ENCODE results near the gene ASF1A.
A peak's percentile ranks its signal among the peaks of the same experiment; 100 is the strongest.

Gene ASF1A

DNA sequence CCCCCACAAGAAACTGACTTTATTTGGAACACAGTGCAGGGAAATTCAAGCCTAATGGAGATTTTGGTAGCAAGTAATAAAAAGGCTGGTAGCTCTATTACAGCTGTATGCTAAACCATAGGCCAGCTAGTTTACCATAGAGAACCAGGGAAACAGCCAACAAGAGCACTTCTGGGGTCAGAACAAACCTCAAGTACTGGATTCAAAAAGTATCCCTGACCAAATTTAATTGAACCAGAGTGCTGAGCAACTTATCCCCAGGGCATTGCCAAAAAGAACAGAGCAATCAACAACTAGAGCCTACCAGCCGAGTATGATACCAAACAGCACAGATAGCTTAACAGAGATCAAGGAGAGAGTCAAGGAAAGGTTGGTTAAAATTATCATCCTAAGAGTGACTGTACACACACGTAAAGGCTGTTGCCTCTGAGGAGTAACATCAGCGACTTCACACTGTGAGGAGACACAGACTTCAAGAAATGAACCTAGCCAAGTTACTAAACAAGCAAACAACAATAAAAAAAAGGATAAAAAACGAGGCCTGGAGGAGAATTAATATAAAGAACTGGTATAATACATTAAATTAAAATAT, 11.5 kb upstream of the ASF1A start:
- DNase-seq, result no peak

DNA sequence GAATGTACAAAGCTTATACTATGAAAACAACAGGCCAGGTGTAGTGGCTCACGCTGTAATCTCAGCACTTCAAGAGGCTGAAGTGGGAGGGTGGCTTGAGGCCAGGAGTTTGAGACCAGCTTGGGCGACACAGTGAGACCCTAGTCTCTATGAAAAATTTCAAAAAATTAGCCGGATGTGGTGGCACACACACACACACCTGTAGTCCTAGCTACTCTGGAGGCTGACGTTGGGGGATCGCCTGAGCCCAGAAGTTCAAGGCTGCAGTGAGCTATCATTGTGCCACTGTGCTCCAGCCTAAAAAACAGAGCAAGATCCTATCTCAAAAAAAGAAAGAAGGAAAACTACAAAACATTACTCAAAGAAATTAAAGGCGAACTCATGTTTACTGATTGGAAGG, 7.3 kb upstream of the ASF1A start:
- DNase-seq, result peak; percentile 40

GRCh38 chr6:118889163-118889562, 4.8 kb upstream of the ASF1A start:
- peak; percentile 24 for DNase-seq

DNA sequence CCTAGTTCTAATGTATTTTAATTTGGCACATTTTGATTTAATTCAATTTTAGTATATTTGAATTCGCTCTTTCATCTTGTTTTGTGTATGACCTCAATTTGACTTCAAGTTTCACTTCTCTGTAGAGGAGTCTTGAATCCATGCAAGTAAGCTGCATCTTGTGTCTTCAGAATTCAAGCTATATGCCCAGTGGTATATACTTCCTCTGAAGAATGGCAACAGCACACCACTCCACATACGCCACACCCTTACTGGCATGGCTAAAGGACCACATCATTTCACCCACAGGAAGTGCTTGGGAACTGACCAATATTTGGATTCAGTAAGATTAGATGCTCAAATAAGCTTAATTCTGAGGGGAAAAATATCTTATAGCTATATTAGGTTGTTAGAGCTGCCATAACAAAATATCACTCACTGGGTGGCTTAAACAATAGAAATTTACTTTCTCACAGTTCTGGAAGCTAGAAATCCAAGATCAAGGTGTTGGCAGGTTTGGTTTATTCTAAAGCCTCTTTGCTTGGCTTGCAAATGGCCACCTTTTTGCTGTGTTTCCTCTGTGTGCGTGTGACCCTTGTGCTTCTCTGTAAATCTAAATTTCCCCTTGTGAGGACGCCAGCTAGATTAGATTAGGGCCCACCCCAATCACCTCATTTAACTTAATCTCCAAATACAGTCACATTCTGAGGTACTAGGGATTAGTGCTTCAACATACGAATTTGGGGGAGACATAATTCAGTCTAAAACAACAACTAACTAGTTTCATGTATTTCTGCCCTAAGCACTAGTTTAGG, 2.8 kb upstream of the ASF1A start:
- no peak for DNase-seq

GRCh38 chr6:118892355-118892991, 1.5 kb upstream of the ASF1A start:
- DNase-seq, result no peak

DNA sequence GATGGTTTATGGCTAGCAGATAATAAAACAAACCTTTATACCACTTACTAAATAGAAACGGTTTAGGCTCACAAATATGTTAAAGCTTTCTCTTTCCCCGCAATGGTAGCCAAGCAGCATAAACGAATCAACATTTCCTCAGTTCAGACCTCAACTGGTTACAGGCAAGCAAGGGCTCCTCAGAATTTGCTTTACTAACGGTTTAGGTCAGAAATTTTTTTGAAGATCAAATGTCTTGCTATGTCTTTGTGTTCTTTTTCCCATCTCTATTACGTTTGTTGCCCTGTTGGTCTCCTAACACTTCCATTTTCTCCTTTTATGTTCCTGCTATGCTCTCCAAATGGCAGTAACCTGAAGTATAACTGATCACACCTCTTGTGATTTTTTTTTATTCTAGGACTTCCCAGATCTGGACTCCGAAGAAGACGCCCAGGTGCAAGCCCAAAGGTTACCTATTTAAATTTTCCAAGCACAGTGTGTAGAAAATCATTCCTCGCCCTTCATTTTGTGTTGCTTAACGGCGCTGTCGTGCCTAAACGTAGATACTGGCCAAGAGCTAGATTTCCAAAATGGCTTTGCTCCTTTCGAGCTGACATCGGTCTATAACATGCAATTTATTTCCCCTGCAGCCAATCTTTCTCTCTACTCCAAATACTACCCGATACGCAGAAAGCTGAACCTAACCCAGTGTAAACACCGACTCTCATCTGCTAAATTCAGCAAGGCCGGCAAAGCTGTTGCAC, 717 bp upstream of the ASF1A start:
- peak; percentile 74 for DNase-seq

- peak; percentile 40 for DNase-seq
Measured at GRCh38 chr6:118894425-118895260, 691 bp downstream of the ASF1A start.

- DNase-seq, result no peak
Measured at GRCh38 chr6:118895261-118895560, 1.3 kb downstream of the ASF1A start.

GRCh38 chr6:118895859-118896258, 1.9 kb downstream of the ASF1A start:
- no peak for DNase-seq

- DNase-seq, result no peak
Measured at GRCh38 chr6:118896339-118897136, 2.6 kb downstream of the ASF1A start.

DNA sequence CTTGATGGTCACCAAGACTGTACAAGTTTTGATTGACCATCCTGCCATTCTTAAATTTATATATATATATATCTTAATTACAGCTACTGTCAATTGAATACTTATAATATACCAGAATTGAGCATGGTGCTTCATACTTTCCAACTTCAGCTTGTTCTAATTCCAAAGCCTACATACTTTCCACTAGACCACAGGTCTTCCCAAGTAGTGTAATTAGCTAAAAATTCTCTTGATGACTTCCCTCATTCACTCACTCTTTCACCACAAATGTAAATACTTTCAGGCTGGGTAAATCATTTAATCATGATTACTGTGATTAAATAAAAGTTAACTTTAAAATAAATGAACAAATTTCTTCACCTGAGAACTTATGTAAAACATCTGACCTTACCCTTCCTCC, 3.4 kb downstream of the ASF1A start:
- DNase-seq, result no peak

DNA sequence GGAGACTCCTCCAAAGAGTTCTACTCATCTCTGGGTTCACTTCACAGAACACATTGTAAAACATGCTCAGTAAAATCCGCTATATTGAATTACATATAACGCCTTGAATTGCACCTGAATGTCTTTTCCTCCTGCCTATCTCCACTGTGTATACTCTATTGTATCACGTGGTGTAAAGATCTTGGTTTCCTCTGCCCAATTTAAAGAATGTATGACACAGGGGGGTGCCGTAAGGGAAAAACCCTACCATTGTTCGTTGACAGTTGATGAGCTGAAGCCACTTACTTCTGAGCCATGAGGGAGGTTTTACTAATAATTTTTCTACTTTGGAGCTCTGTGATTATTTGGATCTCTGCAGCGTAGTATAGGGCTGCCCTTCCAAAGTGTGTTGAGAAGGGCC, 6.0 kb downstream of the ASF1A start:
- no peak for DNase-seq

DNA sequence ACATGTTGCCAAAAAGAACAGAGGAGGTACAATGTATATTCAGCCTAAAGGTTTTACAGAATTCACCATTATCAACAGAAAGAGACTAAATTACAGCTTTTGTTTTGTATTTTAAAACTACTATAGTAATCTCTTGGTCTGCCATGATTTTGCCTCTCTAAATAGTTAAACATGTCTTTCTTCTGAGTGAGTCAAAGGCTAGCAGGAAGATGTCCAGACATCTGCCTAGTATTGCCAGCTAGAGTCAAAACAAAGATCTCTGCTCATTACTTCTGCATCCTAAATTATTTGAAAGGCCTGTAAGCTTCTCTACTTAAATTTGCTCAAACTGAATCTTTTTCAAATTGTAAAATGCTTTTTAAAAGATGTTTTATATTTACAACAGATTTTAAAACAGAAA, 8.8 kb downstream of the ASF1A start:
- DNase-seq, result no peak

DNA sequence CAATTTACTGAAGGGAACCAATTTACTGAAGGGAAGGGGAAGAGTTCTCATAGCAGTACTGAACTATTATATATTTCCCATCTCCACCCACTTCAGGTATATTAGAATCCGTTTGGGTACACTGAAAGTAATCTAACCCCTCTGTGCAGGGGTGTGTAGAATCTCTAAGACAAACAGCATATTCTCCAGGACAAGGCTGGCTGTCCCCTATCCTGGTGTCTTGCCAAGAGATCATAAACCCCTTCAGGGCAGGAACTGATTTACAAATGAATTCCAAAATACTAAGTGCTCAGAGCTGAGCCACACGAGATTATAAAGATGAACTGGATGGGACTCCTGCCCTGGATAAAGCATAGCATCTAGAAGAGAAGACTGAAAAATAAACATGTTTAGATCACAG, 9.2 kb downstream of the ASF1A start:
- DNase-seq, result no peak

DNA sequence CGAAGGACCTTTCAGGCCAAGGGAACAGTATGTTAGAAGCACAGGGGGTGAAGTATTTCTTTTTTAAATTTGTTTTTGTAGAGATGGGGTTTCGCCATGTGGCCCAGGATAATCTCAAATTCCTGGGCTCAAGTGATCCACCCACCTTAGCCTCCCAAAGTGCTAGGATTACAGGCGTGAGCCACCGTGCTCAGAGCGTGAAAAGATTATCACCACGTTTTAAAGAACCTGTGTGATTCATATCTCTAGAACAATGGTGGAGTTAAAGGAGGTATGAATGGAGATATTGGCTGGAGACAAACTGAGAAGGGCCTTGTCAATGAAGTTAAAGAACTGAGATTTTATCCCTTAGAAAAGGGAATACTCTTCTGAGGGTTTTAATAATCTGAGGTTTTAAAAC, 9.7 kb downstream of the ASF1A start:
- DNase-seq, result no peak

DNA sequence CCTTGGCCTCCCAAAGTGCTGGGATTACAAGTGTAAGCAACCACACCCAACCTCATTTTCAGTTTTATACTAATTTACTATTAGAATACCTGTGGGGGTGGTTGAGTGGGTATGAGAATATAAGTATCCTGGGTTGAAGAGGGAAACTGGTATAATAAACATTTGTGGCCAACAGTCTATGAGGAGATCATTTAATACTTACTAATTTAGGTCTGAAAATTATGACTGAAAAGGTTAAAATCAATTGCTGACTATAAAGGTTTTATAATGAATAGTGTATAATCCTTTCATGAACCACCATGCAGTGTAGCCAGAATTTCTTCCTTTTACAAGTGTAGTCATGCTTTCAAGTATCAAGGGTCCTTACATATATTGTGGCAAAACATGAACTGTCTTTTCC, 11.1 kb downstream of the ASF1A start:
- no peak for DNase-seq

GRCh38 chr6:118905851-118906250, 11.9 kb downstream of the ASF1A start:
- no peak for DNase-seq

GRCh38 chr6:118908441-118908840, 14.5 kb downstream of the ASF1A start:
- no peak for DNase-seq

GRCh38 chr6:118912646-118913045, 18.7 kb downstream of the ASF1A start:
- peak; percentile 14 for DNase-seq

- DNase-seq, result no peak
Measured at GRCh38 chr6:118913161-118913560, 19.2 kb downstream of the ASF1A start.

DNA sequence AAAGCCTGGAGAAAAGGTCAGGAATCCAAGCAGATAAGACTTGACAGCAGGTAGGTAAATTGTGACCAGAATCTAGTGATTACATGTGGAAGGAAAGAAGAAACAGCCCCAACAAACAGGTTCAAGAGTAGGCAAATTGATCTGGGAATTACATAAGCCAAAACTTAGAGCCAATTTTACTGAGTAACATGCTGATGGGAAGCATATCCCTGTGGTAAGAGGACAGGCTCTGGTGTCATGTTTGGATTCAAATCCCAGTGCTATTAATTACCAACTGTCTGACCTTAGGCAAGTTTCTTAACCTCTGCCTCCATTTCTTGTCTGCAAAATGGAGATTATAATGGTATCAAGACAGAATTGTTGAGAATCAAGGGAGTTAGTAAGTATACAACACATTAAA, 20.6 kb downstream of the ASF1A start:
- DNase-seq, result no peak

Data from NCI-H1092 (cell line).